ENCODE results near the gene IRF4. TPM values are rescaled to one million over a fixed set of nuclear protein-coding genes. Genes with fewer than 3 reads are reported as not detected.

IRF4 gene
- total RNA-seq, 1 donor from 2014 or later, result 0.05 TPM

DNA sequence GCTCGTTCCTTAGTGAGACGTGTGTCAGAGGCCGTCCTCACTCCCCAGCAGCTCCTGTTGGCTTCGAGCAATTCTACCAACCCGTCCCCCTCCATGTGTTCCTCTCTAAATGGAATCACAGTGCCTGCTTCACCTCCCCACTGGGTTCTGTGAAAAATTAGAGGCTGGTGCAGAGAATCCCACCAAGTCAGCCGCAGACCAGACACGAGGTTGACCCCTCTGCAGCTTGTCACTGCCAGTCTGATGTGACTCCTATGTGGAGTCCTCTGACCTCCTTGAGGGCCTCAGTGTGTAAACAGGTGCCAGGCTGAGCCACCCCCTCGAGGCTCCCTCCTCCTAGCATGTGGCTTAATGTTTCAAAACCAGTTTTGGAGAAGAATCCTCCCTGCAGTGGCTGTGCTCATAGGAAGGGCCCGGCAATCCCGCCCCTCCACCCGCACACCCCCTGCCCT lies 12.6 kb upstream of the IRF4 start:
- Mint-ChIP-seq H3K9me3 (ENCODE audit: low read depth) (peaks cover 12% of the 10 kb centered on the region), H3K27me3 (ENCODE audit: low read depth) (peaks cover 24% of the 10 kb centered on the region), H3K36me3 (ENCODE audit: low read depth) (no peaks in the 10 kb centered on the region), H3K27ac (ENCODE audit: unreplicated experiment) (no peak overlapping the region), H3K4me3 (ENCODE audit: unreplicated experiment) (no peak overlapping the region), H3K4me1 (ENCODE audit: low read depth) (no peaks in the 10 kb centered on the region)
- TF ChIP-seq, protein P1, sequence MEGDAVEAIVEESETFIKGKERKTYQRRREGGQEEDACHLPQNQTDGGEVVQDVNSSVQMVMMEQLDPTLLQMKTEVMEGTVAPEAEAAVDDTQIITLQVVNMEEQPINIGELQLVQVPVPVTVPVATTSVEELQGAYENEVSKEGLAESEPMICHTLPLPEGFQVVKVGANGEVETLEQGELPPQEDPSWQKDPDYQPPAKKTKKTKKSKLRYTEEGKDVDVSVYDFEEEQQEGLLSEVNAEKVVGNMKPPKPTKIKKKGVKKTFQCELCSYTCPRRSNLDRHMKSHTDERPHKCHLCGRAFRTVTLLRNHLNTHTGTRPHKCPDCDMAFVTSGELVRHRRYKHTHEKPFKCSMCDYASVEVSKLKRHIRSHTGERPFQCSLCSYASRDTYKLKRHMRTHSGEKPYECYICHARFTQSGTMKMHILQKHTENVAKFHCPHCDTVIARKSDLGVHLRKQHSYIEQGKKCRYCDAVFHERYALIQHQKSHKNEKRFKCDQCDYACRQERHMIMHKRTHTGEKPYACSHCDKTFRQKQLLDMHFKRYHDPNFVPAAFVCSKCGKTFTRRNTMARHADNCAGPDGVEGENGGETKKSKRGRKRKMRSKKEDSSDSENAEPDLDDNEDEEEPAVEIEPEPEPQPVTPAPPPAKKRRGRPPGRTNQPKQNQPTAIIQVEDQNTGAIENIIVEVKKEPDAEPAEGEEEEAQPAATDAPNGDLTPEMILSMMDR (IDR thresholded peaks at IDR 0.05), result no peak
- DNase-seq (ENCODE audit: low spot score), result no peak

DNA sequence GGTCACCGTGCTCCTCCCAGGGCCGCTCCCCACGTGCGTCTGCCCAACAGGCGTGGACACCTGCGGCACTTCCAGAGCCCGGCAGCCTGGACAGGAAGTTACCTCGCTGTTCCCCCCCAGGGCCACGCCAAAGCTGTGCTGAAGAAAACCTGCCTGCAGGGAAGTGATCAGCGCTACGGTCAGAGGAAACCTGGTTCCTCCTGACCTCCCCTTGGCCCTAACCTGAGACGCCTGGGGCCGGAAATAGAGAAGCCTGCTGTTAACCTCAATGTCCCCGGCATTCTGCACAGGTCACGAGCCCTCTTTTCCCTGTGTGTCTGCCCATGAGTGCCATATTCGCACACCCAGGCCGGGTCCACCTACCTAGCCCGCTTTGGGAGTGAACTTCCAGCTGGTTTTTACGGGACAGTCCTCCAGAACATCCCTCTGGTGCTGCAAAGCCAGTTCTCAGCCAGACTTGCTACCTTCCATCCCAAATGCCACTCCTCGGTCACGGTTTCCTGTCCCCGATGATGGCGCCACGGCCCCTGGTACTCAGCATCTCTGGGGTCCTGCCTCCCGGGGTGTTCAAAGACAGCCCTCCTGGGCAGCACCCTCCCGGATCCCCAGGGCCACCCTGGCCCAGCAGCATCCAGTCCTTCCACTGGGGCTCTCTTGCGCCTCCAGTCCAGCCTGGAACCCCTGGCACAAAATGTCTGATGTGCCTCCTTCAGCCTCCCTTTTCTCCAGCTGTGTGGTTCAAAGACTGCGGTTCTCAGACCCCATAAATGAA lies 12.0 kb upstream of the IRF4 start:
- peaks cover 9% of the 10 kb centered on the region for H3K9me3 Mint-ChIP-seq (ENCODE audit: low read depth)
- H3K4me1 Mint-ChIP-seq (ENCODE audit: low read depth), result no peaks in the 10 kb centered on the region
- no peak overlapping the region for H3K27ac Mint-ChIP-seq (ENCODE audit: unreplicated experiment)
- H3K36me3 Mint-ChIP-seq (ENCODE audit: low read depth), result no peaks in the 10 kb centered on the region
- DNase-seq (ENCODE audit: low spot score), result peak; percentile 97
- H3K27me3 Mint-ChIP-seq (ENCODE audit: low read depth), result peaks cover 25% of the 10 kb centered on the region
- H3K4me3 Mint-ChIP-seq (ENCODE audit: unreplicated experiment), result no peak overlapping the region
- TF ChIP-seq, protein P1 (IDR thresholded peaks at IDR 0.05), result no peak

DNA sequence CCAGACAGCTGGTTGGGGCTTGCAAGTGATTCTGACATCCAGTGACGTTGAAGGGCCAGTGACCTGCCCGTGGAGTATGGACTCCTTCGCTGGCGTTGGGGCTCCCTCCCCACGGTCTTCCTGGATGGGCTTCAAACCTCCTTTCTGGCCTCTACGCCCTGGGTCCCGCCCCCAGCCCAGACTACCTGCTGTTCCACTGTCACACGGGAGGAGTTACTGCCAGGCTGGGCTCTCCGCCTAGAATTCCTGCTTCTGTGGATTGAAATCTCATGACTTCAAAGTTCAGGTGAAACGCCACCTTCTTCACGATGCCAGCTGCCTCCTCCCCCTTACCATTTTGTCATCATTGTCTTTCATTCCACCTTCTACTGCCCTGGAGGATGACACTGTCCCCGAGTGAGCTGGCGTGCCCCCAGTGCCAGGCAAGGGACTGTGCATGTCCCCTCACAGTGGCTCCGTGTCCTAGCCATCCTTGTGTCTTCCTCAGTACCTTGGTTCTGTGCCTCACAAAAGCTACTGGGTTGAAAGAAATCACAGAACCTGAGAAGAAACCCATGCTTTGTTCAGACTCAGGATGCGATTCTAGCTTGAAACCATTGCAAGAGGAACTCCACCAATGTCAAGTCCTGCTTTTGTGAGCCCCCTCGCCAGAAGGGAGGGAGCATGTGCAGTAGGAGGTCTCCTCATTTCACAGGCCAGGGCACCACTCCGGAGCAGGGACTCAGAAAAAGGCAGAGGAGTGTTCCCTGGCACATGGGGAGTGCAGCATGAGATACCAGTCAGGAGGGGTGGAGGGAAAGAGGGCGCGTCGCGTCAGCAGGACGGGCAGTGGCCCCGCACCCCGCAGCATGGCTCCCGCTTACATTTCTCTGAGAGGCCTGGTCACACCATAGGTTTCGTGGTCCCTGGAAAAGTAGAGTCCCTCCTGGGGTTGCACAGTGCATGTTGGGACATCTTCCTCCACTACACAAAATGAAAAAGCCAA lies 11.0 kb upstream of the IRF4 start:
- TF ChIP-seq, protein P1 (IDR thresholded peaks at IDR 0.05), result no peak
- no peak for DNase-seq (ENCODE audit: low spot score)
- Mint-ChIP-seq H3K36me3 (ENCODE audit: low read depth) (no peaks in the 10 kb centered on the region), H3K4me1 (ENCODE audit: low read depth) (no peaks in the 10 kb centered on the region), H3K27me3 (ENCODE audit: low read depth) (peaks cover 24% of the 10 kb centered on the region), H3K9me3 (ENCODE audit: low read depth) (peaks cover 9% of the 10 kb centered on the region), H3K4me3 (ENCODE audit: unreplicated experiment) (no peak overlapping the region), H3K27ac (ENCODE audit: unreplicated experiment) (no peak overlapping the region)

DNA sequence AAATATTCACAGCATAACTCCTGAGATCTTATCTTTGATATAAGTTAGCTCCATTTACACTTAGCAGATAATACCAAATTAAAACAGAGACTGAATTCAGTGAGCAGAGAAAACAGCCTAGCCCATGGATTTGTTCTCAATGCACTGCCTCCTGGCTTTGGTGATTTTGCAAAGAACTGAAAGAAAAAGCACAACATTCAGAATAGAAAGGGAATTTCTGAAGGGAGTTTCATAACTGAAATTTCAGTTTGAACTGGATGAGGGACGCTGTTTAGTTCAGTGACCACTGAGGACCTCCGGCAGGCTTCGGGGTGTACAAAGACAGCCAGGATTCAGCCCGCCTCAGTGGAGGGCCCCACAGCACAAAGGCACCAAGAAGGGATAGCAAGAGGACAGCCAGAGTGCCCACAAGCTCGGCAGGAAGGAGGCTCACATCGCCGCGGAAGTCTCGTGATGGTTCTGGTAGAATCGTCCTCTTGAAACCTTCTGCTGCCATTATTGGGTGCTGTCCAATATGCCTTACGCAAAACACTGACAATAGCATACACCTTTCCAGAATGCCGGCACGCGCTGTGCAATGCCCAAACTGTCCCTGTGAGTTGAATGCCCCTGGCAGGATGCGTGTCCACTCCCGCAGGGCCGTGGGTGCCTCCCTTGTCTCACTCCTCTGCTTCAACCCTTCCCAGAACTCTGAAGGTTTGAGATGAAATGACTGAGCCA lies 9.7 kb upstream of the IRF4 start:
- Mint-ChIP-seq H3K4me3 (ENCODE audit: unreplicated experiment) (no peak overlapping the region), H3K36me3 (ENCODE audit: low read depth) (no peaks in the 10 kb centered on the region), H3K9me3 (ENCODE audit: low read depth) (peaks cover 8% of the 10 kb centered on the region), H3K27me3 (ENCODE audit: low read depth) (peaks cover 30% of the 10 kb centered on the region), H3K4me1 (ENCODE audit: low read depth) (no peaks in the 10 kb centered on the region), H3K27ac (ENCODE audit: unreplicated experiment) (no peak overlapping the region)
- TF ChIP-seq, protein P1 (IDR thresholded peaks at IDR 0.05), result no peak
- DNase-seq (ENCODE audit: low spot score), result no peak

Data from chondrocyte (in vitro differentiated cells).